HepG2 (cell line): ENCODE data around the gene MGA. TPM values are rescaled to one million over a fixed set of nuclear protein-coding genes. Genes with fewer than 3 reads are reported as not detected.

Source experiments
- CTCF ChIP-seq: sonication (generic); formaldehyde crosslinking; IDR thresholded peaks from 2 replicates; pipeline ENCODE4 v1.5.0; 2020; ENCODE audit warnings: mild to moderate bottlenecking, missing genetic modification reagents, moderate library complexity
- HMGXB3 ChIP-seq: sonication (generic); formaldehyde crosslinking; IDR thresholded peaks from 2 replicates; pipeline ENCODE4 v1.4.0; 2020; ENCODE audit warnings: missing genetic modification reagents, borderline replicate concordance
- KAT7 ChIP-seq: IDR thresholded peaks from 2 replicates; pipeline ENCODE4 v1.6.1; 2018; ENCODE audit warnings: borderline replicate concordance, missing compliant biosample characterization
- SP4 ChIP-seq: sonication (generic); formaldehyde crosslinking; IDR thresholded peaks from 2 replicates; pipeline ENCODE4 v1.8.1; 2023; ENCODE audit warnings: mild to moderate bottlenecking, missing genetic modification reagents
- ZSCAN9 ChIP-seq: IDR thresholded peaks from 2 replicates; pipeline ENCODE4 v1.6.1; 2016; ENCODE audit warnings: borderline replicate concordance
- polyA plus RNA-seq, 8 experiments: library from polyadenylated mRNA; depleted of rRNA in 3 of 8; stranded (reverse) in 7 of 8; unstranded in 1 of 8; fragments of >200 nt; fragmentation: Illumina TruSeq in 4 of 8; extraction: Trizol in 4 of 8; gene quantifications; 2 replicates each; pipeline versions ENCODE4 v1.2.1 to v1.2.3, GENCODE V29; 2011 to 2016; ENCODE audit warnings: low read depth in 4 of 8, missing spikeins in 1 of 8, mixed read lengths in 1 of 8; ENCODE audit not compliant: insufficient read depth in 1 of 8
- total RNA-seq, 5 experiments: library from RNA; depleted of rRNA; stranded (reverse); fragments of >200 nt; fragmentation: Illumina TruSeq; extraction: Trizol; gene quantifications; 2 replicates each; pipeline ENCODE4 v1.2.3, GENCODE V29; 2016; ENCODE audit warnings: low read depth in 1 of 5

Gene MGA
- total and polyA plus RNA-seq, 2 of the 13 experiments (the other 11 are each of a cell fraction or from before 2014, with no cell fraction given), result 5.3 to 59.0 TPM

- TF ChIP-seq HMGXB3 (CRISPR knock-in tag) (no peak), SP4 (CRISPR knock-in tag) (no peak), KAT7 (CRISPR knock-in tag) (no peak), ZSCAN9 (CRISPR knock-in tag) (no peak), CTCF (CRISPR knock-in tag) (no peak)
These were observed 122.4 kb downstream of the MGA start (continued) for GRCh38 chr15:41782371-41783282.
